Measurements from ENCODE around the gene REM2. TPM values are rescaled to one million over a fixed set of nuclear protein-coding genes. Genes with fewer than 3 reads are reported as not detected.

The REM2 gene
- total and polyA plus RNA-seq, 2 of the 4 experiments (the other 2 are of a cell fraction), result under 0.01 to 0.07 TPM

DNA sequence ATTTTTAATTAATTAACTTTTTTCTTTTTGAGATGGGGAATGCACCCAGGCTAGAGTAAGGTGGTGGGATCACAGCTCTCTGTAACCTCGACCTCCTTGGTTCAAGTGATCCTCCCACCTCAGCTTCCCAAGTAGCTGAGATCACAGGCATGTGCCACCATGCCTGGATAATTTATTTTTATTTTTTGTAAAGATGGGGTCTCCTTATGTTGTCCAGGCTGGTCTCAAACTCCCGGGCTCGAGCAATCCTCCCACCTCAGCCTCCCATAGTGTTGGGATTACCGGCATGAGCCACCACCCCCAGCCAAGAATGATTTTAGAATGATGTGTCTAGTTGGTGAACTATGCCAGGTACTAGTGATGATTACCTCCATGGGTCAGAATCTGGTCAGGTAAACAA lies 18.0 kb upstream of the REM2 start:
- Histone ChIP-seq H2BK120ac (ENCODE audit: low read depth, low read length) (no peak overlapping the region), H3K4me3 (ENCODE audit: insufficient read depth, low read depth, low read length) (no peak overlapping the region), H3K14ac (replicated peaks; ENCODE audit: low read depth, low read length) (no peak overlapping the region), H3K4me2 (ENCODE audit: low read depth, low read length) (no peak overlapping the region), H3K18ac (ENCODE audit: low read depth, low read length) (no peak overlapping the region), H3K4ac (ENCODE audit: low read depth, low read length) (no peak overlapping the region), H3K79me1 (ENCODE audit: low read depth in 1 of 2, low read length in 2 of 2) (no peaks in the 10 kb centered on the region), H3K27me3 (ENCODE audit: control insufficient read depth, insufficient read depth, low read length) (no peaks in the 10 kb centered on the region), H4K5ac (ENCODE audit: low read depth, low read length) (no peak overlapping the region), H2AFZ (replicated peaks; ENCODE audit: low read length, poor library complexity) (no peak overlapping the region), H2BK5ac (ENCODE audit: low read depth, low read length, poor library complexity, severe bottlenecking) (no peak overlapping the region), H2BK15ac (ENCODE audit: low read depth, low read length) (no peak overlapping the region), H3K9me1 (ENCODE audit: insufficient read depth, low read length) (no peaks in the 10 kb centered on the region), H3K23ac (ENCODE audit: low read depth, low read length) (no peak overlapping the region), H2AK9ac (replicated peaks; ENCODE audit: low read depth, low read length, poor library complexity) (no peak overlapping the region), H3K9ac (ENCODE audit: low read depth, low read length) (no peak overlapping the region), H2BK20ac (ENCODE audit: low read depth, low read length) (no peak overlapping the region), H3K56ac (ENCODE audit: extremely low read depth, insufficient read depth, low read length) (no peak overlapping the region), H3K9me3 (ENCODE audit: control insufficient read depth, insufficient read depth, low read length) (no peaks in the 10 kb centered on the region), H3K36me3 (ENCODE audit: control insufficient read depth, insufficient read depth, low read length) (no peaks in the 10 kb centered on the region), H4K8ac (ENCODE audit: low read depth in 2 of 2, low read length in 2 of 2) (no peak overlapping the region), H4K91ac (ENCODE audit: insufficient read depth, low read depth, low read length) (no peak overlapping the region), H3K4me1 (ENCODE audit: control insufficient read depth, insufficient read depth, low read length) (no peaks in the 10 kb centered on the region), H4K20me1 (ENCODE audit: insufficient read depth, low read length) (no peaks in the 10 kb centered on the region), H3K27ac (ENCODE audit: insufficient read depth, low read length) (no peak overlapping the region), H2AK5ac (ENCODE audit: low read depth, low read length) (no peak overlapping the region)
- CTCF ChIA-PET, result interaction anchor here (1.0 kb wide), 1 partner anchor 53 kb away, joined by 4 read pairs; no protein-coding TSS in a partner anchor
- WGBS, 2 experiments (ENCODE audit: extremely low coverage in 2 of 2, insufficient read length in 1 of 2), result no CpG with 5 or more reads among the region's 4 CpGs
- POLR2A ChIA-PET (ENCODE audit: unreplicated experiment), result no interaction called here
- dilution Hi-C loops (cut with HindIII; ENCODE audit: low sequenced_read_pairs, unreplicated experiment) (no loop called here), in situ Hi-C loops (cut with MboI; ENCODE audit: low sequenced_read_pairs) (loop anchor here (25.0 kb wide), 1 partner anchor 478 kb away; no protein-coding TSS in a partner anchor), intact Hi-C loops (cut with micrococcal nuclease) (no loop called here)
- TF ChIP-seq MXI1 (IDR thresholded peaks at IDR 0.05; ENCODE audit: borderline replicate concordance, low read depth, low read length), result no peak
- TF ChIP-seq, protein P1, sequence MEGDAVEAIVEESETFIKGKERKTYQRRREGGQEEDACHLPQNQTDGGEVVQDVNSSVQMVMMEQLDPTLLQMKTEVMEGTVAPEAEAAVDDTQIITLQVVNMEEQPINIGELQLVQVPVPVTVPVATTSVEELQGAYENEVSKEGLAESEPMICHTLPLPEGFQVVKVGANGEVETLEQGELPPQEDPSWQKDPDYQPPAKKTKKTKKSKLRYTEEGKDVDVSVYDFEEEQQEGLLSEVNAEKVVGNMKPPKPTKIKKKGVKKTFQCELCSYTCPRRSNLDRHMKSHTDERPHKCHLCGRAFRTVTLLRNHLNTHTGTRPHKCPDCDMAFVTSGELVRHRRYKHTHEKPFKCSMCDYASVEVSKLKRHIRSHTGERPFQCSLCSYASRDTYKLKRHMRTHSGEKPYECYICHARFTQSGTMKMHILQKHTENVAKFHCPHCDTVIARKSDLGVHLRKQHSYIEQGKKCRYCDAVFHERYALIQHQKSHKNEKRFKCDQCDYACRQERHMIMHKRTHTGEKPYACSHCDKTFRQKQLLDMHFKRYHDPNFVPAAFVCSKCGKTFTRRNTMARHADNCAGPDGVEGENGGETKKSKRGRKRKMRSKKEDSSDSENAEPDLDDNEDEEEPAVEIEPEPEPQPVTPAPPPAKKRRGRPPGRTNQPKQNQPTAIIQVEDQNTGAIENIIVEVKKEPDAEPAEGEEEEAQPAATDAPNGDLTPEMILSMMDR (conservative IDR thresholded peaks at IDR 0.05; ENCODE audit: low read depth, low read length), result no peak
- TF ChIP-seq MAZ (IDR thresholded peaks at IDR 0.05; ENCODE audit: borderline replicate concordance, low read depth, low read length), result no peak
- TF ChIP-seq BHLHE40 (IDR thresholded peaks at IDR 0.05; ENCODE audit: low read depth, low read length), result no peak
- TF ChIP-seq POLR2A (IDR thresholded peaks at IDR 0.05; ENCODE audit: low read depth, low read length), result no peak
- TF ChIP-seq NFE2L2 (IDR thresholded peaks at IDR 0.05; ENCODE audit: low read depth, low read length), result no peak
- TF ChIP-seq, protein P2, sequence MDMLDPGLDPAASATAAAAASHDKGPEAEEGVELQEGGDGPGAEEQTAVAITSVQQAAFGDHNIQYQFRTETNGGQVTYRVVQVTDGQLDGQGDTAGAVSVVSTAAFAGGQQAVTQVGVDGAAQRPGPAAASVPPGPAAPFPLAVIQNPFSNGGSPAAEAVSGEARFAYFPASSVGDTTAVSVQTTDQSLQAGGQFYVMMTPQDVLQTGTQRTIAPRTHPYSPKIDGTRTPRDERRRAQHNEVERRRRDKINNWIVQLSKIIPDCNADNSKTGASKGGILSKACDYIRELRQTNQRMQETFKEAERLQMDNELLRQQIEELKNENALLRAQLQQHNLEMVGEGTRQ (IDR thresholded peaks at IDR 0.05; ENCODE audit: low read depth, low read length), result no peak
- DNase-seq, result no peak
- ATAC-seq (ENCODE audit: low read depth), result no peak
- BruUV-seq (replicated peaks), result no TSS peak
